Activated T-cell treated with anti-CD3 and anti-CD28 coated beads, Interleukin-2, amount 50 U/mL, for 48 hours (primary cell): ENCODE results near the gene PCMTD2.
"Not testable (repeated sequence)": the region's sequence is repeated elsewhere in the genome, so short reads cannot be mapped to it uniquely, and the experiment has no call there.

Experiments
- DNase-seq, 2 experiments: peaks; one replicate each; pipeline ENCODE4 v3.0.0-alpha.2; 2020

The PCMTD2 gene

GRCh38 chr20:64224351-64225170 is 31.0 kb upstream of the PCMTD2 start:
- peak in 1 of 2 experiments; percentile 27 for DNase-seq

- DNase-seq = no peak
Observed at GRCh38 chr20:64225171-64225595, 30.4 kb upstream of the PCMTD2 start.

GRCh38 chr20:64225828-64226598 is 29.5 kb upstream of the PCMTD2 start:
- DNase-seq = no peak

- no peak for DNase-seq
Observed at GRCh38 chr20:64226686-64227580, 28.6 kb upstream of the PCMTD2 start.

DNA sequence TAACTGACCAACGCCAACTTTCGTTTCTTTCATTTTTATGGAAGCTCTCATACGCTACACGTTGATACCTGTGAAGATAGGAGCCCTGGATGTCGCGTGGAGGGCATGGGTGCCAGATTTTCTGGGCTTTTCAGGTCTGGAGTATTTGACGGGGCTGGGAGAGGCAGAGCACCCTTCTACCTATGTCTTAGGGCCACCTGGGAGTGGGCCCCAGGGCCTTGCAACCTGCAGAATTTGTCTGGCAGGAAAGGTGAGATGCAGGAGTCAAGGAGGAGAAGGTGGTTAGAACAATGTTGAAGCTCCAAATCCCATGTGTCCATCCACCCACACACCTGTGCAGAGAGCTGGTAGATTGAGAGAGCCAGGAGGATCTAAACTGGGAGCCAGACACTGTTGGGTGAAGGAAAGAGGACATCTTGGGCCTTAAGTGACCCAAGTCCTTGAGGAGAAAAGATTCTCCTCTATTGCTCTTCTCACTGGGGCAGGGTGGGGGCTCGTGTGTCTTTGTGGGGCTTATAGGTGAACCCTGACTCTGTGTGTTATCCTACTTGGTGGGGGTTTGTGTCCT is 27.4 kb upstream of the PCMTD2 start:
- DNase-seq = no peak

- no peak for DNase-seq
Observed at GRCh38 chr20:64228751-64229506, 26.6 kb upstream of the PCMTD2 start.

DNA sequence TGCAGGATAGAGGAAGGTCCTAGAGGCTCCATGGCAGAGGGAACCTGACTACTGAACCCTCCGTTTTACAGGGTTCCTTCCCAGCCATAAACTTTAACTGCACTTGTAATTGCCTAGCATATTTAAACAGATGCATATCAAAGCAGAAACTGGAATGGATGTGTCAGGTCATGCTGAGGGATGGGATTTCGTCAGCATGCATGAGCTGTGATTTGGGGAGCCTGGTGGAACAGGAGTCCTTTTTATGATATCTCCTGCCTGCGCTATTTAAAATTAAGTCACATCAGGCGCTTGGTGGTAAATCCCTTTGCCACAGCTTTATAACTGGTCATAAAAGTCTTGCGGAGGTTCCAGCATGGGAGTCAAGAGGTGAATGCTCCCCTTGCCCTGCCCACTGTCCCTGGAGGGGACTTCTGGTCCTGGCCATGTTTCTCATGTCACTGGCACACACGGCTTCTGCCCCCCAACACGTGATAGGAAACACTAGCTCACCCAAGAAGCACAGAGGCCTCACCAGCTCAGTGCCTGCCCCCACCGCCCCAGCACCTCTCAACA is 26.0 kb upstream of the PCMTD2 start:
- no peak for DNase-seq

DNA sequence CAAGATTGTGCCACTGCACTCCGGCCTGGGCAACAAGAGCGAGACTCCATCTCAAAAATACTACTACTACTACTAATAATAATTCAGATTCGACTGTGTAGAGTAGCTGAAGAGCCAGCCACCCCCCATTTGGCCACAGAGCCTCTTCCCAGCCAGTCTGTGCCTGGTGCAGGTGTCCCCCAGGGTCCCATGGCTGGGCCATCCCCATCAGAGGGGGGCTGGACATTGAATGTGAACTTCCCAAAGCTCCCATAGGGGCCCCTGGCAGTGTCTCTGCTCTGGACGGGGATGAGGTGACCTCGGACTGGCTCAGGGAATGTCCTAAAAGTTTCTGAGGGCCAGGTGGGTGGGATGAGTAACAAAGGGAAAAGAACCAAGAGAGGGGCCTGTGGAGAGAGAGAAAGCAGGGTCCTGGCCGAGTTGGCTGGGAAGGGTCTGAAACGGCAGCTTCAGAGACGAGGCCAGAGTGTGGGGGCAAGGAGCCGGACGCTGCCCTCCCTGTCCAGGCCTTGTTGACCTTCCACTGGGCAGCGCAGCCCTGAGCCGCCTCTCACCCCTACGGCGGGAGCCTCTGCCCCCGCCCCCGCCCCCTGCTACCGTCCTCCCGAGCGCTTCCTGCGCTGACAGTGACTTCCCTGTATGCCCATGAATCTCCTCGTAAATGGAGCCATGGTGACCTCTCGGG is 24.9 kb upstream of the PCMTD2 start:
- DNase-seq = no peak

DNA sequence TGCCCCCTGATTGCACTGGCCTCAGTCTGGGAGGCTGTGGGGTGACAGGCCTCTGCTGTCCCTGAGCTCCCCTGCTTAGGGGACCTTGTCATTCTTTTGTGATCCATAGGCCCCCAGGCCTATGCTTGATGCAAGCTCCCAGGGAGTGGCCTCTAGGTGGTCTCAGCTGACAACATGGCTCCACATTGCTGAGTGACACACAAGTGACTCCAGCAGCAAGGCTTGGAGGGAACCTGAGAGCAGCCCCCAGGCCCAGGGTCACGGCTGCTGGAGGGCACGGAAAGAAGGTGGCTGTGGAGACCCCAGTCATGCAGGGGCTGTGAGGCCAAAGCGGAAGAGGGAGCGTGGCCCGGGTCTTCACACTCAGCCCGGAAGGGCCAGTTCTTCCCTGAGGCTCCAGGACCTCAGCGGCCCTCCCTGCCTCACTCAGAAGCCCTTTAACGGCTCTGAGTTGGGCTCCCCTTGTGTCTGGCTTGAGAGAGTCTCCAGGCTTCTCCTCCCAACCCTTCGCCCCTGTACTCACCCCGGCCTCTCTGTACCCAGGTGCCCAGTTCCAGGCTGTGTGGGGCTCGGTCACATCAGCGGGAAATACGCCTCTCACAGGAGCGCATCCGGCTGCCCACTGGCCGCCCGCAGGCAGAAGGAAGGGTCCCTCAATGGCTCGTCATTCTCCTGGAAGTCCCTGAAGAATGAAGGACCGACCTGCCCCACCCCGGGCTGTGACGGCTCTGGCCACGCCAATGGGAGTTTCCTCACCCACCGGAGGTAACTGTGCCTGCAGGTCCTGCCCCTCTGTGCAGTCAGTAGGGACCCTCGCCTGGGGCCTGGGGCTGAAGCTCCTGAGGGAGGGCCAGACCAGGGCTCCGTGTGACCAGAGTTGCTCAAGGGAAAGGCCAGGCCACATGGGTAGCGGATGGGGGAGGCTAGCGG is 23.7 kb upstream of the PCMTD2 start:
- no peak for DNase-seq

GRCh38 chr20:64232794-64233193 is 22.8 kb upstream of the PCMTD2 start:
- DNase-seq = no peak

DNA sequence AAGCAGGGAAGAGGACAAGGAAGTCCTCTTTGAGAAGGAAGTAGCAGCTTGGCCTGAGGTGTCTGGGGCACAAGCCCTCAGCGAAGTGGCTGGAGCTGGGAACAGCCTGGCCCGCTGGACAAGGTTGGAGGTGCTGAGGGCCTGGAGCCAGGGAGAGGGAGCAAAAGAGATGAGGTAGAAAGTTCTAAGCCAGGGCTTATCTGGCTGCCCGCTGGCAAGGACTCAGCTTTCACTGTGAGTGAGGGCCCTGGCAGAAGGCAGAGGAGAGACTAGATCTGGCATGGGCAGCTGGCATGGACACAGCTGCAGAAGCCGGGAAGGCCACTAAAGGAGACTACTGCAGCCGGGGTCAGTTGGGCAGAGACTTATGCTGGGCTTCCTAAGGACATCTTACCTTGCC is 21.8 kb upstream of the PCMTD2 start:
- no peak for DNase-seq

DNA sequence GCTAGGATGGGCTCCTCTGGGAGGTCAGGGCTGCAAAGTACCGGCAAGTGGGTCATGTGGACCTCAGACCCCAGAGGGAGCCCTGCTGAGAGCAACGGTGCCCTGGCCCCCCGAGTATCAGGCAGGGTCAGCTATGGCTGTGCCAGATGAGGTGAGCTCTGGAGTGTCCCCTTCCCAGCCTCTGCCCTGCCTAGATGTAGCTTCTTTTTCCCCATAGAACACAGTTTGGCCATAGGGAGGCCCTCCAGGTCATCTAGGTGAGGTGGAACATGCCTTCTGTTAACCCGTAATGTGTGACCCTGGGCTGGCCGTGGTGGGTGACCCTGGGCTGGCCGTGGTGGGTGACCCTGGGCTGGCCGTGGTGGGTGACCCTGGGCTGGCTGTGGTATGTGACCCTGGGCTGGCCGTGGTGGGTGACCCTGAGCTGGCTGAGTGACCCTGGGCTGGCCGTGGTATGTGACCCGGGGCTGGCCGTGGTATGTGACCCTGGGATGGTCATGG is 21.2 kb upstream of the PCMTD2 start:
- no peak for DNase-seq

- DNase-seq = not testable (repeated sequence)
Observed at GRCh38 chr20:64234921-64235565, 20.5 kb upstream of the PCMTD2 start.

- no peak for DNase-seq
Observed at GRCh38 chr20:64236137-64237088, 19.1 kb upstream of the PCMTD2 start.

GRCh38 chr20:64237316-64237715 is 18.2 kb upstream of the PCMTD2 start:
- DNase-seq = no peak

DNA sequence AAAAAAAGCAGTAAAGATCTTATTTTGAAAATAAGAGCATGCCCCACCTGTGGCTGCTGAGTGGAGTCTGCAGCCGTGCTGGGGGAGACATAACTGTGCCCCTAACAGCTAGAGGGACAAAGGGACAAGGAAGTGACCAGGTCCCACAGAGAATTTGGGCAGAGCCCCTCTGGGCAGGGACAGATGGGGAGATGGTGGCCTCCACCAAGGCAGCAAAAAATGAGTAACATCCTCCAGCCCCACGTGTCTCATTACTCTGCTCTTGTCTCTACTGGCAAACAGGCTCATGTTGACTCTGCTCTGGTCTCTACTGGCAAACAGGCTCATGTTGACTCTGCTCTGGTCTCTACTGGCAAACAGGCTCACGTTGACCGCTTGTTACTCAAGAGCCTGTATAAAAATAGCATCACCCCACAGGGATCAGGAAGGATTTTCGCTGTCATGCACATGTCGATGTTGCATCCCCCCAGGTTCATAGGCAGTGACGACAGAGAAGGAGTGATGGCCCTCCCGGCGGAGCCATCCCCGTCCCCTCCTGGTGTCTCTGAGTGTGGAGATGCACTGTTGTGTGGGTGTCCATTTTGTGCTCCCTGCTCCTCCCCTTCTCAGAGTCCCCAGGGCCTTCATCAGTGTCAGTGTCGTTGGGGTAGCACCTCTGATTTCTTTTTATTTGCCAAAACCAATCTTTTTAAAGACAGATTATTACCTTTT is 17.3 kb upstream of the PCMTD2 start:
- DNase-seq = no peak

DNA sequence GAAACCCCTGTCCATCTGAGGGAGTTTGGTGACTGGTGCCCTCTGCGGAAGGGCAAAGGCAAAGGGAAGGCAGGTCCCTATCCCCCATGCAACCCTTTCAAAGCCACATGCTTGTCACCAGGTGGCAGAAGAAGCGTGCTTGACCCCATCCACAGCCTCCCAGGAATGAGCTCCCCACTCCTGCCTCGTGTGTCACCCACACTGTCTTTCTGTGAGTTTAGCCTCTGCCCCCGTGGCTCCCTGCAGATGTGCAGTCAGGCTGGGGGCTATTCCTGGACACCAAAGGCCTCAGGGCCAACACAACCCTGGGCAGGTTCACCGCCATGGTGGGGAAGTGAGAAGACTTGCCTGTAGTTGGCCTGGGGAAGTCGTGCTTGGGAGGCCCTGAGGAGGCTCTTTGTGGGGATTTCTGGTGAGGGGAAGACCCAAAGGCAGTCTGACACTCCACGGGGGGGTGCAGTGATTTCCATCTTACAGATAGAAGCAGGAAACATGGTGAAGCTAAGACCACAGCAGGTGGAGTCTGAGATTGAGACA is 16.6 kb upstream of the PCMTD2 start:
- no peak for DNase-seq
